ENCODE data around the gene TNFRSF17. TPM values are rescaled to one million over a fixed set of nuclear protein-coding genes. Genes with fewer than 3 reads are reported as not detected.
"Not testable (repeated sequence)": the region's sequence is repeated elsewhere in the genome, so short reads cannot be mapped to it uniquely, and the experiment has no call there.

Gene TNFRSF17
- total RNA-seq, 4 donors from 2014 or later: not detected

GRCh38 chr16:11967195-11967911 lies 2.3 kb downstream of the TNFRSF17 start:
- TF ChIP-seq CTCF (IDR thresholded peaks at IDR 0.05) (no peak), POLR2A (IDR thresholded peaks at IDR 0.05) (no peak), POLR2AphosphoS5 (IDR thresholded peaks at IDR 0.05) (no peak), EP300 (IDR thresholded peaks at IDR 0.05) (no peak)
- Histone ChIP-seq H3K4me1 (no peaks in the 10 kb centered on the region), H3K36me3 (no peaks in the 10 kb centered on the region), H3K27ac (no peak overlapping the region), H3K27me3 (no peaks in the 10 kb centered on the region), H3K4me3 (no peak overlapping the region), H3K9me3 (no peaks in the 10 kb centered on the region)
- WGBS: 88% methylated on average over 17 of the region's 17 CpGs
- no peak for DNase-seq (ENCODE audit: low spot score in 2 of 2)

- Histone ChIP-seq H3K4me1 (peaks cover 3% of the 10 kb centered on the region), H3K36me3 (no peaks in the 10 kb centered on the region), H3K27me3 (no peaks in the 10 kb centered on the region), H3K9me3 (no peaks in the 10 kb centered on the region), H3K4me3 (no peak overlapping the region), H3K27ac (no peak overlapping the region)
- WGBS: 92% methylated on average over 3 of the region's 3 CpGs
- no peak for DNase-seq (ENCODE audit: low spot score in 2 of 2)
- TF ChIP-seq POLR2AphosphoS5 (IDR thresholded peaks at IDR 0.05): no peak
- no peak for TF ChIP-seq POLR2A (IDR thresholded peaks at IDR 0.05)
- TF ChIP-seq CTCF (IDR thresholded peaks at IDR 0.05): no peak
- no peak for TF ChIP-seq EP300 (IDR thresholded peaks at IDR 0.05)
These were observed 3.6 kb downstream of the TNFRSF17 start for GRCh38 chr16:11968577-11968976.

GRCh38 chr16:11970292-11970691 lies 5.3 kb downstream of the TNFRSF17 start:
- DNase-seq (ENCODE audit: low spot score in 2 of 2); H3K36me3 ChIP-seq; H3K4me1 ChIP-seq; H3K4me3 ChIP-seq; H3K27me3 ChIP-seq; H3K9me3 ChIP-seq; H3K27ac ChIP-seq: not testable (repeated sequence)
- WGBS: 94% methylated on average over 5 of the region's 5 CpGs

GRCh38 chr16:11972128-11972527 lies 7.1 kb downstream of the TNFRSF17 start:
- Histone ChIP-seq H3K4me3 (no peak overlapping the region), H3K27ac (no peak overlapping the region), H3K27me3 (no peaks in the 10 kb centered on the region), H3K4me1 (peaks cover 13% of the 10 kb centered on the region), H3K36me3 (no peaks in the 10 kb centered on the region), H3K9me3 (no peaks in the 10 kb centered on the region)
- no peak for TF ChIP-seq EP300 (IDR thresholded peaks at IDR 0.05)
- peak in 1 of 2 donors; percentile 5 for TF ChIP-seq CTCF (IDR thresholded peaks at IDR 0.05)
- 90% methylated on average over 11 of the region's 11 CpGs for WGBS
- DNase-seq (ENCODE audit: low spot score in 2 of 2): no peak

GRCh38 chr16:11973070-11973469 lies 8.1 kb downstream of the TNFRSF17 start:
- 60% methylated on average over 5 of the region's 5 CpGs for WGBS
- H3K27ac ChIP-seq: no peak overlapping the region
- no peaks in the 10 kb centered on the region for H3K9me3 ChIP-seq
- H3K27me3 ChIP-seq: no peaks in the 10 kb centered on the region
- H3K4me1 ChIP-seq: peaks cover 22% of the 10 kb centered on the region
- no peak overlapping the region for H3K4me3 ChIP-seq
- no peak for DNase-seq (ENCODE audit: low spot score in 2 of 2)
- TF ChIP-seq POLR2A (IDR thresholded peaks at IDR 0.05) (no peak), CTCF (IDR thresholded peaks at IDR 0.05) (no peak), EP300 (IDR thresholded peaks at IDR 0.05) (no peak), POLR2AphosphoS5 (IDR thresholded peaks at IDR 0.05) (no peak)
- H3K36me3 ChIP-seq: no peaks in the 10 kb centered on the region
